IMR-90 (cell line): Measurements from ENCODE around the gene CCNE1. TPM values are rescaled to one million over a fixed set of nuclear protein-coding genes. Genes with fewer than 3 reads are reported as not detected.

Source experiments
- ATAC-seq: fragments of 200-7000 bp; cut with Tn5 transposase; 2 replicates; pipeline ENCODE4 v1.9.1; 2020; ENCODE audit warnings: low read depth, mild to moderate bottlenecking, moderate library complexity
- BruUV-seq: library from RNA; stranded (reverse); fragments of 400-500 nt; replicated peaks from 2 replicates; lab custom pipeline; 2021; lab: Mats Ljungman, UMichigan
- CTCF ChIA-PET: fragments of 300-600 bp; formaldehyde crosslinking; extraction: SDS; loops from one replicate; lab custom pipeline; 2021; ENCODE audit warnings: antibody characterized with exemption; lab: Yijun Ruan, JAX
- POLR2A ChIA-PET: fragments of 300-600 bp; sonication (Branson Sonifier 250); formaldehyde crosslinking; loops from one replicate; lab custom pipeline; 2022; ENCODE audit warnings: antibody characterized with exemption; ENCODE audit not compliant: unreplicated experiment; lab: Charles Lee
- DNase-seq: peaks from one replicate; pipeline ENCODE4 v3.0.0; 2013
- H2AFZ ChIP-seq: replicated peaks from 2 replicates; pipeline ENCODE3; 2013; ENCODE audit warnings: low read length, mild to moderate bottlenecking; ENCODE audit not compliant: poor library complexity
- H2AK5ac ChIP-seq: 2 replicates; pipeline ENCODE4 v1.6.1; 2013; ENCODE audit warnings: low read depth, low read length, inconsistent platforms
- H2AK9ac ChIP-seq: replicated peaks from 2 replicates; pipeline ENCODE3; 2013; ENCODE audit warnings: mild to moderate bottlenecking, low read depth, low read length, moderate library complexity; ENCODE audit not compliant: poor library complexity
- H2BK120ac ChIP-seq: 2 replicates; pipeline ENCODE4 v1.6.1; 2013; ENCODE audit warnings: low read depth, low read length, inconsistent platforms
- H2BK15ac ChIP-seq: 3 replicates; pipeline ENCODE4 v1.6.1; 2013; ENCODE audit warnings: low read depth, low read length, inconsistent platforms
- H2BK20ac ChIP-seq: 2 replicates; pipeline ENCODE4 v1.6.1; 2013; ENCODE audit warnings: low read depth, mild to moderate bottlenecking, inconsistent platforms, low read length, moderate library complexity
- H2BK5ac ChIP-seq: 2 replicates; pipeline ENCODE4 v1.6.1; 2013; ENCODE audit warnings: mild to moderate bottlenecking, low read depth, low read length, inconsistent platforms; ENCODE audit not compliant: poor library complexity, severe bottlenecking
- H3K14ac ChIP-seq: replicated peaks from 2 replicates; pipeline ENCODE4 v1.6.1; 2013; ENCODE audit warnings: low read depth, low read length, inconsistent platforms
- H3K18ac ChIP-seq: 2 replicates; pipeline ENCODE4 v1.6.1; 2013; ENCODE audit warnings: low read depth, low read length, control low read depth
- H3K23ac ChIP-seq: 2 replicates; pipeline ENCODE4 v1.6.1; 2013; ENCODE audit warnings: low read depth, low read length, inconsistent platforms
- H3K27ac ChIP-seq: 2 replicates; pipeline ENCODE4 v1.5.1; 2013; ENCODE audit warnings: mild to moderate bottlenecking, control low read depth, low read length; ENCODE audit not compliant: insufficient read depth
- H3K27me3 ChIP-seq: 2 replicates; pipeline ENCODE4 v1.6.1; 2013; ENCODE audit warnings: low read length; ENCODE audit not compliant: control insufficient read depth, insufficient read depth
- H3K36me3 ChIP-seq: 2 replicates; pipeline ENCODE4 v1.6.1; 2013; ENCODE audit warnings: low read length, mixed read lengths; ENCODE audit not compliant: control insufficient read depth, insufficient read depth
- H3K4ac ChIP-seq: 2 replicates; pipeline ENCODE4 v1.6.1; 2013; ENCODE audit warnings: low read depth, low read length, inconsistent platforms
- H3K4me1 ChIP-seq: 2 replicates; pipeline ENCODE4 v1.6.1; 2013; ENCODE audit warnings: low read length, mixed read lengths; ENCODE audit not compliant: control insufficient read depth, insufficient read depth
- H3K4me2 ChIP-seq: 2 replicates; pipeline ENCODE4 v1.6.1; 2013; ENCODE audit warnings: low read depth, mild to moderate bottlenecking, control low read depth, low read length, moderate library complexity
- H3K4me3 ChIP-seq: 2 replicates; pipeline ENCODE4 v1.5.1; 2013; ENCODE audit warnings: low read depth, mild to moderate bottlenecking, control low read depth, low read length, moderate library complexity; ENCODE audit not compliant: insufficient read depth
- H3K56ac ChIP-seq: 2 replicates; pipeline ENCODE4 v1.6.1; 2013; ENCODE audit warnings: low read length, inconsistent platforms; ENCODE audit not compliant: insufficient read depth; ENCODE audit errors: extremely low read depth
- H3K79me1 ChIP-seq, 2 experiments: 2 replicates each; pipeline ENCODE4 v1.6.1; 2013; ENCODE audit warnings: low read length in 2 of 2, inconsistent platforms in 1 of 2, low read depth in 1 of 2
- H3K9ac ChIP-seq: 2 replicates; pipeline ENCODE4 v1.6.1; 2013; ENCODE audit warnings: low read depth, low read length, control low read depth
- H3K9me1 ChIP-seq: 2 replicates; pipeline ENCODE4 v1.6.1; 2013; ENCODE audit warnings: low read length, inconsistent platforms; ENCODE audit not compliant: insufficient read depth
- H3K9me3 ChIP-seq: 2 replicates; pipeline ENCODE4 v1.6.1; 2013; ENCODE audit warnings: low read length; ENCODE audit not compliant: control insufficient read depth, insufficient read depth
- H4K20me1 ChIP-seq: 2 replicates; pipeline ENCODE4 v1.6.1; 2013; ENCODE audit warnings: low read length, inconsistent platforms; ENCODE audit not compliant: insufficient read depth
- H4K5ac ChIP-seq: 2 replicates; pipeline ENCODE4 v1.6.1; 2013; ENCODE audit warnings: mild to moderate bottlenecking, low read depth, low read length, control low read depth
- H4K8ac ChIP-seq, 2 experiments: 2 replicates each; pipeline ENCODE4 v1.6.1; 2013; ENCODE audit warnings: low read depth in 2 of 2, low read length in 2 of 2, control low read depth in 1 of 2, inconsistent platforms in 1 of 2
- H4K91ac ChIP-seq: 2 replicates; pipeline ENCODE4 v1.6.1; 2013; ENCODE audit warnings: low read depth, low read length, inconsistent platforms; ENCODE audit not compliant: insufficient read depth
- CEBPB ChIP-seq: IDR thresholded peaks from 2 replicates; pipeline ENCODE4 v1.6.1; 2012; ENCODE audit warnings: low read depth, low read length, improper control_type of control experiment
- MAFK ChIP-seq: IDR thresholded peaks from 2 replicates; pipeline ENCODE4 v1.6.1; 2012; ENCODE audit warnings: low read depth, low read length, improper control_type of control experiment
- POLR2A ChIP-seq: IDR thresholded peaks from 2 replicates; pipeline ENCODE4 v1.6.1; 2012; ENCODE audit warnings: mild to moderate bottlenecking, low read depth, low read length
- RFX5 ChIP-seq: IDR thresholded peaks from 2 replicates; pipeline ENCODE4 v1.8.0; 2012; ENCODE audit warnings: low read depth, mild to moderate bottlenecking, low read length, moderate library complexity
- SMC3 ChIP-seq: fragments of 150-350 bp; IDR thresholded peaks from 2 replicates; pipeline ENCODE4 v1.6.1; 2016; ENCODE audit warnings: low read depth, mild to moderate bottlenecking, antibody characterized with exemption, low read length, moderate library complexity
- WGBS, 2 experiments: methylation state at CpG; one replicate each; pipeline versions ENCODE4 v1.1.5 to v1.1.7; 2013; ENCODE audit warnings: missing lambda C conversion rate in 2 of 2; ENCODE audit not compliant: insufficient read length in 1 of 2; ENCODE audit errors: extremely low coverage in 2 of 2; 5-methylcytosine and 5-hydroxymethylcytosine counted together
- dilution Hi-C: fragments of 300-500 bp; cut with HindIII; formaldehyde crosslinking; loops from one replicate; pipeline ENCODE4 v1.14.3; 2018; ENCODE audit warnings: low sequenced_read_pairs; ENCODE audit not compliant: unreplicated experiment
- in situ Hi-C: fragments of 300-500 bp; cut with MboI; formaldehyde crosslinking; loops from 3 replicates; pipeline ENCODE4 v1.14.3; 2019; ENCODE audit warnings: low sequenced_read_pairs, inconsistent platforms, mixed read lengths
- intact Hi-C: fragments of 100-400 bp; cut with micrococcal nuclease; formaldehyde crosslinking; loops from 2 replicates; pipeline ENCODE4 v1.10.0; 2022
- polyA plus RNA-seq, 3 experiments: library from polyadenylated mRNA; depleted of rRNA; stranded (reverse); fragments of >200 nt; gene quantifications; 2 replicates each; pipeline ENCODE4 v1.2.3, GENCODE V29; 2012; ENCODE audit warnings: low replicate concordance in 1 of 3
- total RNA-seq: library from RNA; depleted of rRNA; stranded (reverse); fragments of >200 nt; gene quantifications from 2 replicates; pipeline ENCODE4 v1.2.3, GENCODE V29; 2012
- TF ChIP-seq, protein P1 (sequence below): conservative IDR thresholded peaks from 2 replicates; pipeline ENCODE4 v1.5.1; 2012; ENCODE audit warnings: mild to moderate bottlenecking, low read depth, low read length, improper control_type of control experiment
- TF ChIP-seq, protein P2 (sequence below): fragments of 150-350 bp; IDR thresholded peaks from 2 replicates; pipeline ENCODE4 v1.6.1; 2016; ENCODE audit warnings: low read depth, mild to moderate bottlenecking, low read length, moderate library complexity, borderline replicate concordance
- TF ChIP-seq, protein P3 (sequence below): fragments of 150-350 bp; IDR thresholded peaks from 2 replicates; pipeline ENCODE4 v1.6.1; 2017; ENCODE audit warnings: mild to moderate bottlenecking, antibody characterized with exemption, low read length, low read depth

Gene CCNE1
- total and polyA plus RNA-seq, 2 of the 4 experiments (the other 2 are of a cell fraction) = 6.8 to 7.0 TPM

DNA sequence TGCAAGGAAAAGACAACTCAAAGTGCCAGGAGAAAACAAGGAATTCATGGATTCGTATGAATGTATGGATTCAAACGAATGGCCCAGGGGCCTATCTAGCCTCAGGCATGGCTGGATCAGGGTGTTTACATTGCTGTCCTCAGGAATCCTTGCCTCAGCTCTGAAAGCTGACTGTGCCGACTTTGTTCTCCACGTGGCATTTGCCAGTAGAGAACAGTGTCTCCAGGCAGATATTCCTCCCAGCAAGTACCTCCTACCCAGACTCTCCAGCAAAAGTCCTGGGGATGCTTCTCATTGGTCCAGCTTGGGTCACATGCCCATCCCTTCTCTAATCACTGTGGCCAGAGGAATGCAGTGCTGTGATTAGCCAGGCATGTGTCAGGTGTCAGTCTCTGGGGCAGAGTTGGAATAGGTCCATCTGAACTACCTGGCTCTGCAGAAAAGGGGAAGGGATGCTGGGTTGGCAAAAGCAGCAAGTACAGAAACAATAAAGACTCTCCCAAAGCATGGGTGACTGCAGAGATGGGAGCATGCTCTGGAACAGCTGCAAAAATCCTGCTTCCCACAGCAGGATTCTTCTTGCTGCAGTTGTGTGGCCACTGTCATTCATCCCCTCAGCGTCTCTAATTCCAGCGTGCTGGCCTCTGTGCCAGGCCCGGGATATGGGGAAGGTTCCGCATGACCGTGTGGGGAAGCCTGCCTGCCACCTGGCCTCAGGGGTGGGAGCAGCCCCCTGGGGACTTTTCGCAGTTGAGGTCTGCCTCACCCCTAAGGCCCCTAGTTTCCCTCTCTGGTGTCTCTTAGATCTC lies 30.0 kb downstream of the CCNE1 start:
- H3K4me2 ChIP-seq = no peak overlapping the region
- WGBS, 2 experiments = 27% methylated on average over 3 of the region's 10 CpGs; no CpG with 5 or more reads in 1 of the 2 experiments
- ATAC-seq = no peak

More for the DNA sequence above, 30.0 kb downstream of the CCNE1 start:
- Histone ChIP-seq H2BK15ac (no peak overlapping the region), H3K4me1 (peaks cover 2% of the 10 kb centered on the region; the same call in 1 of the 2 replicates), H3K4me3 (no peak overlapping the region), H3K9ac (no peak overlapping the region), H3K9me3 (no peaks in the 10 kb centered on the region), H2BK5ac (no peak overlapping the region), H2AK5ac (no peak overlapping the region), H3K23ac (no peak overlapping the region; the same call in 1 of the 2 replicates), H3K36me3 (no peaks in the 10 kb centered on the region), H4K20me1 (no peaks in the 10 kb centered on the region; the same call in 1 of the 2 replicates), H3K18ac (no peak overlapping the region), H3K4ac (no peak overlapping the region), H2AK9ac (no peak overlapping the region), H4K8ac (no peak overlapping the region), H4K91ac (no peak overlapping the region), H3K79me1 (no peaks in the 10 kb centered on the region), H2BK120ac (no peak overlapping the region), H3K27me3 (peaks cover 14% of the 10 kb centered on the region), H2BK20ac (no peak overlapping the region), H2AFZ (peak overlapping the region; percentile 27), H4K5ac (no peak overlapping the region), H3K14ac (no peak overlapping the region), H3K9me1 (no peaks in the 10 kb centered on the region), H3K56ac (no peak overlapping the region), H3K27ac (no peak overlapping the region)
- ChIA-PET POLR2A (no interaction called here), CTCF (no interaction called here)
- no peak for TF ChIP-seq MAFK
- TF ChIP-seq, protein P1, sequence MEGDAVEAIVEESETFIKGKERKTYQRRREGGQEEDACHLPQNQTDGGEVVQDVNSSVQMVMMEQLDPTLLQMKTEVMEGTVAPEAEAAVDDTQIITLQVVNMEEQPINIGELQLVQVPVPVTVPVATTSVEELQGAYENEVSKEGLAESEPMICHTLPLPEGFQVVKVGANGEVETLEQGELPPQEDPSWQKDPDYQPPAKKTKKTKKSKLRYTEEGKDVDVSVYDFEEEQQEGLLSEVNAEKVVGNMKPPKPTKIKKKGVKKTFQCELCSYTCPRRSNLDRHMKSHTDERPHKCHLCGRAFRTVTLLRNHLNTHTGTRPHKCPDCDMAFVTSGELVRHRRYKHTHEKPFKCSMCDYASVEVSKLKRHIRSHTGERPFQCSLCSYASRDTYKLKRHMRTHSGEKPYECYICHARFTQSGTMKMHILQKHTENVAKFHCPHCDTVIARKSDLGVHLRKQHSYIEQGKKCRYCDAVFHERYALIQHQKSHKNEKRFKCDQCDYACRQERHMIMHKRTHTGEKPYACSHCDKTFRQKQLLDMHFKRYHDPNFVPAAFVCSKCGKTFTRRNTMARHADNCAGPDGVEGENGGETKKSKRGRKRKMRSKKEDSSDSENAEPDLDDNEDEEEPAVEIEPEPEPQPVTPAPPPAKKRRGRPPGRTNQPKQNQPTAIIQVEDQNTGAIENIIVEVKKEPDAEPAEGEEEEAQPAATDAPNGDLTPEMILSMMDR = no peak
- TF ChIP-seq, protein P2, sequence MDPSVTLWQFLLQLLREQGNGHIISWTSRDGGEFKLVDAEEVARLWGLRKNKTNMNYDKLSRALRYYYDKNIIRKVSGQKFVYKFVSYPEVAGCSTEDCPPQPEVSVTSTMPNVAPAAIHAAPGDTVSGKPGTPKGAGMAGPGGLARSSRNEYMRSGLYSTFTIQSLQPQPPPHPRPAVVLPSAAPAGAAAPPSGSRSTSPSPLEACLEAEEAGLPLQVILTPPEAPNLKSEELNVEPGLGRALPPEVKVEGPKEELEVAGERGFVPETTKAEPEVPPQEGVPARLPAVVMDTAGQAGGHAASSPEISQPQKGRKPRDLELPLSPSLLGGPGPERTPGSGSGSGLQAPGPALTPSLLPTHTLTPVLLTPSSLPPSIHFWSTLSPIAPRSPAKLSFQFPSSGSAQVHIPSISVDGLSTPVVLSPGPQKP = no peak
- no peak for TF ChIP-seq RFX5
- TF ChIP-seq CEBPB = no peak
- TF ChIP-seq, protein P3, sequence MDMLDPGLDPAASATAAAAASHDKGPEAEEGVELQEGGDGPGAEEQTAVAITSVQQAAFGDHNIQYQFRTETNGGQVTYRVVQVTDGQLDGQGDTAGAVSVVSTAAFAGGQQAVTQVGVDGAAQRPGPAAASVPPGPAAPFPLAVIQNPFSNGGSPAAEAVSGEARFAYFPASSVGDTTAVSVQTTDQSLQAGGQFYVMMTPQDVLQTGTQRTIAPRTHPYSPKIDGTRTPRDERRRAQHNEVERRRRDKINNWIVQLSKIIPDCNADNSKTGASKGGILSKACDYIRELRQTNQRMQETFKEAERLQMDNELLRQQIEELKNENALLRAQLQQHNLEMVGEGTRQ = peak; percentile 94
- TF ChIP-seq SMC3 = no peak
- no peak for TF ChIP-seq POLR2A
- in situ Hi-C loops = no loop called here
- dilution Hi-C loops = no loop called here
- intact Hi-C loops = no loop called here
- peak; percentile 57 for DNase-seq
- BruUV-seq = no TSS peak
